AG04449 (cell line): Measurements from ENCODE around the gene PPFIBP2.

ENCODE experiments used
- CTCF ChIA-PET: fragments of 350-600 bp; formaldehyde crosslinking; extraction: SDS; loops from one replicate; lab custom pipeline; 2021; ENCODE audit warnings: antibody characterized with exemption; lab: Yijun Ruan, JAX
- POLR2A ChIA-PET: fragments of 400-600, 350-600 bp; formaldehyde crosslinking; extraction: SDS; loops from one replicate; lab custom pipeline; 2020; ENCODE audit warnings: antibody characterized with exemption, inconsistent platforms; lab: Yijun Ruan, JAX
- DNase-seq: peaks from one replicate; pipeline ENCODE4 v3.0.0-alpha.2; 2010; ENCODE audit warnings: low read depth, low spot score
- H3K4me3 ChIP-seq: 2 replicates; pipeline ENCODE4 v1.5.1; 2011; ENCODE audit warnings: low read depth, mild to moderate bottlenecking, control low read depth, low read length
- CTCF ChIP-seq: IDR thresholded peaks from one replicate; pipeline ENCODE4 v1.5.1; 2011; ENCODE audit warnings: mild to moderate bottlenecking, moderate library complexity, low read length, control low read depth, inconsistent platforms; ENCODE audit not compliant: insufficient read depth; ENCODE audit errors: missing control alignments

Gene PPFIBP2

GRCh38 chr11:7487360-7487759, 26.4 kb upstream of the PPFIBP2 start:
- no peak for DNase-seq
- ChIA-PET POLR2A (no interaction called here), CTCF (interaction anchor here (0.9 kb wide), 1 partner anchor 160 kb away, joined by 3 read pairs; no protein-coding TSS in a partner anchor)
- TF ChIP-seq CTCF = no peak
- no peak overlapping the region for H3K4me3 ChIP-seq

GRCh38 chr11:7488681-7489080, 25.1 kb upstream of the PPFIBP2 start:
- POLR2A ChIA-PET = no interaction called here
- DNase-seq = no peak
- TF ChIP-seq CTCF = no peak
- no peak overlapping the region for H3K4me3 ChIP-seq
- CTCF ChIA-PET = interaction anchor here (2.1 kb wide), 1 partner anchor 25 kb away, joined by 6 read pairs; the partner anchor contains the start of gene PPFIBP2

- ChIA-PET CTCF (interaction anchor here (2.1 kb wide), 1 partner anchor 24 kb away, joined by 6 read pairs; the partner anchor contains the start of gene PPFIBP2), POLR2A (no interaction called here)
- no peak for TF ChIP-seq CTCF
- DNase-seq = no peak
- no peak overlapping the region for H3K4me3 ChIP-seq
These were observed 24.4 kb upstream of the PPFIBP2 start for GRCh38 chr11:7489376-7489775.

- no peak for DNase-seq
- CTCF ChIA-PET = interaction anchor here (2.1 kb wide), 1 partner anchor 23 kb away, joined by 6 read pairs; the partner anchor contains the start of gene PPFIBP2
- H3K4me3 ChIP-seq = no peak overlapping the region
- POLR2A ChIA-PET = interaction anchor here (0.6 kb wide), 1 partner anchor 546 kb away, joined by 3 read pairs; no protein-coding TSS in a partner anchor
- no peak for TF ChIP-seq CTCF
These were observed 23.7 kb upstream of the PPFIBP2 start for GRCh38 chr11:7490054-7490453.

GRCh38 chr11:7490535-7490934, 23.3 kb upstream of the PPFIBP2 start:
- CTCF ChIA-PET = interaction anchor here (1.0 to 1.1 kb wide), 2 partner anchors 81 to 200 kb away, joined by 3 to 5 read pairs; no protein-coding TSS in a partner anchor
- no peak for DNase-seq
- POLR2A ChIA-PET = no interaction called here
- no peak for TF ChIP-seq CTCF
- H3K4me3 ChIP-seq = no peak overlapping the region

GRCh38 chr11:7492253-7492652, 21.5 kb upstream of the PPFIBP2 start:
- DNase-seq = no peak
- ChIA-PET CTCF (interaction anchor here (1.2 kb wide), 1 partner anchor 198 kb away, joined by 3 read pairs; no protein-coding TSS in a partner anchor), POLR2A (no interaction called here)
- H3K4me3 ChIP-seq = no peak overlapping the region
- TF ChIP-seq CTCF = no peak
